Activated gamma-delta T cell treated with anti-CD3 and anti-CD28 coated beads, Interleukin-2, amount 50 U/mL, for 16 hours (primary cell): ENCODE data around the gene ALDH1A1.
"Not testable (repeated sequence)": the region's sequence is repeated elsewhere in the genome, so short reads cannot be mapped to it uniquely, and the experiment has no call there.

Source experiments
- DNase-seq: peaks from one replicate; pipeline ENCODE4 v3.0.0-alpha.2; 2020; ENCODE audit warnings: low read depth

ALDH1A1 gene

GRCh38 chr9:72943844-72944462 is 8.9 kb downstream of the ALDH1A1 start:
- DNase-seq: no peak

- no peak for DNase-seq
These were observed 10.4 kb downstream of the ALDH1A1 start for GRCh38 chr9:72942451-72942850.

DNA sequence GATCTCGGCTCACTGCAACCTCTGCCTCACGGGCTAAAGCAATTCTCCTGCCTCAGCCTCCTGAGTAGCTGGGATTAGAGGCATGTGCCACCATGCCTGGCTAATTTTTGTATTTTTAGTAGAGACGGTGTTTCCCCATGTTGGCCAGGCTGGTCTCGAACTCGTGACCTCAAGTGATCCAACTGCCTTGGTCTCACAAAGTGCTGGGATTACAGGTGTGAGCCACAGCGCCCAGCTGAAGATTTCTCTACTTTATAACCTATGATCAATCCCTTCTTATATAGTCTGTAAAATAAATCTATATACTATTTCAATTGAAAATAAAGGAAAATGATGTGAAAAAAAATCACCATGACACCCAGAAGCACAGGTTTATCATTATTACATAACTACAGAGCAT is 13.3 kb downstream of the ALDH1A1 start:
- DNase-seq: not testable (repeated sequence)

GRCh38 chr9:72937545-72937944 is 15.3 kb downstream of the ALDH1A1 start:
- no peak for DNase-seq

GRCh38 chr9:72936679-72937078 is 16.2 kb downstream of the ALDH1A1 start:
- DNase-seq: no peak

- no peak for DNase-seq
These were observed 16.6 kb downstream of the ALDH1A1 start for GRCh38 chr9:72936266-72936665.

GRCh38 chr9:72935595-72935994 is 17.3 kb downstream of the ALDH1A1 start:
- no peak for DNase-seq

- no peak for DNase-seq
These were observed 18.9 kb downstream of the ALDH1A1 start for GRCh38 chr9:72933730-72934665.

GRCh38 chr9:72932619-72933018 is 20.2 kb downstream of the ALDH1A1 start:
- no peak for DNase-seq

DNA sequence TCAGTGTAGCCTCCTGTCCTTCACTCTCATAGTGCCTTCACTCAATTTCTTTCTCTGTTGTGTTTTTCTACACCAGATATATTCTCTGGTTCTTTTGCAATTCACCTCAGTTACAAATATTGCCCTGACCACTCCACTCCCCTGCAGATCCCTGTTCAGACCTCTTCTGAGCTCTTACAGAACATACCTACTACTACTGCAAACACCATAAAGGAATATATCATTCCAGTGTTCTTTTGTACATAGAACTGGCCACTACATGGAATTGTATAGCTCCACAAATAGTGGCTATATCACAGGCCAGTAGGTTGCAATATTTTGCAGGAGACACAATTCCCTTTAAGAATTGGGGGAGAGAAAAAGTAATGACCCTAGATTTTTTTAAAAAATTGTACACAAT is 21.0 kb downstream of the ALDH1A1 start:
- no peak for DNase-seq

DNA sequence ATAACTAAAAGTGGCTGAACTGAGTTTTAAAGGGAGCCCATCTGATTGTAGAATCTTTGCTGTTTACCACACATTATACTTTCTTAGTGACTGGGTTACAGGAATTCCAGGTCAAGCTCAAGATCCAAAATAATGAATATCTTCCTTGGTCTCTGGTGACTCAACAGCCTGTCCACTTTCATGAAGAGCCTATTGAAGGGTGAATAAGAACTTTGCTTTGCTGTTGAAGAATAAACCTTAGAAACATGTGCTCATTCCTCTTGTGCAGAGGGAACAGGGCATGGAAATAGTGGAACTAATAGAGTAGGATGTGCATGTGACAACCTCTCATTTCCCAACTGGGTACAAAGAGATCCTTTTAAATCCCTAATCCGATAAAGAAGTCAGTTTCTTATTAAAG is 21.4 kb downstream of the ALDH1A1 start:
- DNase-seq: no peak

DNA sequence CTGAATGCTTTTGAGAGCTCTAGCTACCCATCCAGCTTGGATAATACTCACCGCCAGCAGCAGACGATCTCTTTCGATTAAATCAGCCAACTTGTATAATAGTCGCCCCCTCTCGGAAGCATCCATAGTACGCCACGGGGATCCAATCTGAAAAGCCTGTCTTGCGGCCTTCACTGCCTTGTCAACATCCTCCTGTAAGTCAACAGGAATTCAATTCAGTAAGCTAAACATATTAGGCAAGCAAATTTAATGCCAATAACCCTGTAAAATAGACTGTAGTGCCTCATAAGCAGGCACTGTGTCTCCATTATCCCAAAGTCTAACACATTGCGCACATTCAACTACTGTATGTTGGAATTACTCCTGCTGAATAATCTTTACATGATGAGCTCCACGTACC is 22.0 kb downstream of the ALDH1A1 start:
- no peak for DNase-seq

GRCh38 chr9:72929542-72929941 is 23.3 kb downstream of the ALDH1A1 start:
- DNase-seq: no peak

- no peak for DNase-seq
These were observed 24.8 kb downstream of the ALDH1A1 start for GRCh38 chr9:72928042-72928507.

DNA sequence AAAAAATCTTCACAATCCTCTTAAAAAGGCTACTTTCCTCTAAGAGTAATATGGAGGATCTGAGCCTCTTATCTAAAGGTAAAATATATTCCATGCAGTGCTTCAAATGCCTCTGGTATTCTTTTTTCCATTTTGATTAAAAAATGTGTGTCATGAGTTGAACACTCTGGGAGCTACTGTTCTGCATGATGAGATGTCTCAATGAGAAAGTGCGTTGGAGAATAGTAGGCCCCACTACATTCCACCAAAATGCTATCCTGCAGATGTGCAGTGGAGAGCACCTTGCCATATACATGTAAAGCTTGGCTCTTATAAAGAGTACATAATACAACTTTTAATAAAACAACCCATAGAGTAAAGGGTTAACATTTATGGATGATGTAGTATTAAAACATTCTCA is 26.3 kb downstream of the ALDH1A1 start:
- DNase-seq: no peak

GRCh38 chr9:72925891-72926290 is 27.0 kb downstream of the ALDH1A1 start:
- DNase-seq: no peak

- DNase-seq: no peak
These were observed 27.6 kb downstream of the ALDH1A1 start for GRCh38 chr9:72925126-72925789.

- DNase-seq: no peak
These were observed 28.6 kb downstream of the ALDH1A1 start for GRCh38 chr9:72924154-72924790.

GRCh38 chr9:72923077-72923476 is 29.8 kb downstream of the ALDH1A1 start:
- DNase-seq: no peak

GRCh38 chr9:72921888-72922654 is 30.8 kb downstream of the ALDH1A1 start:
- no peak for DNase-seq

GRCh38 chr9:72919246-72919945 is 33.5 kb downstream of the ALDH1A1 start:
- DNase-seq: no peak
